ENCODE results near the gene HS2ST1.

- TF ChIP-seq POLR2AphosphoS5 (IDR thresholded peaks at IDR 0.05; ENCODE audit: low read depth), result no peak
- no peak for TF ChIP-seq CTCF (conservative IDR thresholded peaks at IDR 0.05; ENCODE audit: low read depth in 2 of 2)
- TF ChIP-seq EZH2 (IDR thresholded peaks at IDR 0.05; ENCODE audit: low read depth, unreplicated experiment), result no peak
- no peak for TF ChIP-seq REST (IDR thresholded peaks at IDR 0.05; ENCODE audit: unreplicated experiment)
- TF ChIP-seq ZNF331 (CRISPR knock-in tag; IDR thresholded peaks at IDR 0.05; ENCODE audit: low read depth), result no peak
- no peak for TF ChIP-seq EZH2phosphoT487 (IDR thresholded peaks at IDR 0.05; ENCODE audit: unreplicated experiment)
- TF ChIP-seq CREB1 (CRISPR knock-in tag; IDR thresholded peaks at IDR 0.05; ENCODE audit: low read depth), result no peak
- no peak for TF ChIP-seq ZNF114 (CRISPR knock-in tag; IDR thresholded peaks at IDR 0.05)
- no peak for TF ChIP-seq ETS1 (IDR thresholded peaks at IDR 0.05)
- TF ChIP-seq NANOG (IDR thresholded peaks at IDR 0.05; ENCODE audit: borderline replicate concordance), result no peak
- no peak for TF ChIP-seq STAT1 (IDR thresholded peaks at IDR 0.05; ENCODE audit: unreplicated experiment)
- TF ChIP-seq JUNB (IDR thresholded peaks at IDR 0.05; ENCODE audit: unreplicated experiment), result no peak
Observed at GRCh38 chr1:87039096-87039495, 124.7 kb downstream of the HS2ST1 start.
